ENCODE results near the gene IL25.
"Not testable (repeated sequence)": the region's sequence is repeated elsewhere in the genome, so short reads cannot be mapped to it uniquely, and the experiment has no call there.

IL25 gene

DNA sequence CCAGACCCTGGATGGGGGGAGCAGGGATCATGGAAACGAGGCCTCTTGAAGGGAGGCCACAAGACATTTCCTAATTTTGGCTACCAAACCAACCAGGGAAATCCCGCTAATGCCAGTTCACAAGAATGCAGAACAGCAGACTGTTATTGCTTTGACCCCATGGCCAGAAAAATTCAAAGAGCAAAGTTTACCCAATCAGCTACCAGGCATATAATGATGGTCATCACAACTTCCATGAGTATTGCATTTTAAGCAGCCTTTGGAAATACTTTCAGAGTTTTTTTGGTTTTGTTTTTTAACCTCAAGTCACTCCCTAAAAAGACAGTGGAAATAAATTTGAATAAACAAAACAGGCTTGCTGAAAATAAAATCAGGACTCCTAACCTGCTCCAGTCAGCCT lies at the start of gene IL25:
TSS of gene IL25 (plus strand) at position 301 of the 400 bp plus-strand sequence.
- DNase-seq = no peak

DNA sequence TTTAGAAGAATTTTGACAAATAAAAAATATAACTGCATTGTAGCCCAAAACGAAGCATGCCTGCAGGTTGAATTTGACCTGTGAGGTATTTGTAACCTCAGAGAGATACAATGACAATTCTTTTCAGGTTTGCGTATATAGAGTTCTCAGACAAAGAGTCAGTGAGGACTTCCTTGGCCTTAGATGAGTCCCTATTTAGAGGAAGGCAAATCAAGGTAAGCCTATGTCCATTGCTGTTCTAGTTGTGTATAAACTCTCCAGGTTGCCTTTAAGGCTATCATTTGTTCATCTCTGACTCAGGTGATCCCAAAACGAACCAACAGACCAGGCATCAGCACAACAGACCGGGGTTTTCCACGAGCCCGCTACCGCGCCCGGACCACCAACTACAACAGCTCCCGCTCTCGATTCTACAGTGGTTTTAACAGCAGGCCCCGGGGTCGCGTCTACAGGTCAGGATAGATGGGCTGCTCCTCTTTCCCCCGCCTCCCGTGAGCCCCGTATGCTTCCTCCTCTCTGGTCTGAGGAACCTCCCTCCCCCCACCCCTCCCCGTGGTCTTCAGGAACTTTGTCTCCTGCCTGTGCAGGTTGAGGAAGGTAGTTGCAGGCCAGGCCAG lies 48.7 kb upstream of the IL25 start:
- DNase-seq = no peak

DNA sequence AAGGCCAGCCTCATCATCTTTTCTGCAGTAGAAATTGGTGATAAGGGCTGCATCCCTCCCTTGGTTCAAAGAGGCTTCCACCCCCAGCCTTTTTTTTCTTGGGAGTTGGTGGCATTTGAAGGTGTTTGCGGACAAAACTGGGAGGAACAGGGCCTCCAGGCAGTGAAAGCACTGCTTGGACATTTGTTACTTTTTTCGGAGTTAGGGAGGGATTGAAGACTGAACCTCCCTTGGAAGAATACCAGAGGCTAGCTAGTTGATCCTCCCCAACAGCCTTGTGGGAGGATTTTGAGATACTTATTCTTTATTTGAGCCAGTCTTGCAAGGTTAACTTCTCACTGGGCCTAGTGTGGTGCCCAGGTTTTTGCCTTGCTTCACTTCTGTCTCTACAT lies 48.2 kb upstream of the IL25 start:
- DNase-seq = no peak

DNA sequence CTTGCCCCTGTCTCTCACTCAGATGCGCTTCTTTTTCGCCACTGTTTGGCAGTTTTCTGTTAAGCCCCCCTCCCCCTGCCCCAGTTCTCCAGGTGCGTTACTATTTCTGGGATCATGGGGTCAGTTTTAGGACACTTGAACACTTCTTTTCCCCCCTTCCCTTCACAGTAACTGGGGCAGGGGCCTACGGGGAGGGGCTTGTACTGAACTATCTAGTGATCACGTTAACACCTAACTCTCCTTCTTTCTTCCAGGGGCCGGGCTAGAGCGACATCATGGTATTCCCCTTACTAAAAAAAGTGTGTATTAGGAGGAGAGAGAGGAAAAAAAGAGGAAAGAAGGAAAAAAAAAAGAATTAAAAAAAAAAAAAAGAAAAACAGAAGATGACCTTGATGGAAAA lies 47.6 kb upstream of the IL25 start:
- no peak for DNase-seq

DNA sequence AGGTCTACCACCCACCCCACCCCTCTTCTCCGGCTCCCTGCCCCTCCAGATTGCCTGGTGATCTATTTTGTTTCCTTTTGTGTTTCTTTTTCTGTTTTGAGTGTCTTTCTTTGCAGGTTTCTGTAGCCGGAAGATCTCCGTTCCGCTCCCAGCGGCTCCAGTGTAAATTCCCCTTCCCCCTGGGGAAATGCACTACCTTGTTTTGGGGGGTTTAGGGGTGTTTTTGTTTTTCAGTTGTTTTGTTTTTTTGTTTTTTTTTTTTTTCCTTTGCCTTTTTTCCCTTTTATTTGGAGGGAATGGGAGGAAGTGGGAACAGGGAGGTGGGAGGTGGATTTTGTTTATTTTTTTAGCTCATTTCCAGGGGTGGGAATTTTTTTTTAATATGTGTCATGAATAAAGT lies 46.9 kb upstream of the IL25 start:
- DNase-seq = not testable (repeated sequence)

DNA sequence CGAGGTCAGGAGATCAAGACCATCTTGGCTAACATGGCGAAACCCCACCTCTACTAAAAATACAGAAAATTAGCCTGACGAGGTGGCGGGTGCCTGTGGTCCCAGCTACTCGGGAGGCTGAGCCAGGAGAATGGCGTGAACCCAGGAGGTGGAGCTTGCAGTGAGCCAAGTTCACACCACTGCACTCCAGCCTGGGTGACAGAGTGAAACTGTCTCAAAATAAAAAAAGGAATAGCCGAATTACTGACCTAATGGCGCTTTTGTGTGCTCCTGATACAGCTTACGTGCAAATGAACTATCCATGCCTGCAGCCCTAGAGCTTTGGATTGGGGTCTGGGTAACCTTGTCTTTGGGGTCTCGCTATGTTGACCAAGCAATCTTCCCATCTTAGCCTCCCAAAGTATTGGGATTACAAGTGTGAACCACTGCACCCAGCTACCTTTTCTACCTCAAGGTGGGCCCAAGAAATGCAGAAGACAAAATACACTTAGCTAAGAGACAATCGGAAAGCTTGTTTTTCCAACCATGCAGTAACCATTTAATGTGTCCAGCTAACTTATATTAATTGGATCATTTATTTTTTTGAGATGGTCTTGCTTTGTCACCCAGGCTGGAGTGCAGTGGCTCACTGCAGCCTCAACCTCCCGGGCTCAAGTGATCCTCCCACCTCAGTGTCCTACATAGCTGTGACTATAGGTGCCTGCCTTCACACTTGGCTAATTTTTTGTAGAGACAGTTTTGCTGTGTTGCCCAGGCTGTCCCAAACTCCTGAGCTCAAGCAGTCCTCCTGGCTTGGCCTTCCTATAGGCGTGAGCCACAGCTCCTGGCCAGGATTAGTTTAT lies 45.9 kb upstream of the IL25 start:
- DNase-seq = no peak

DNA sequence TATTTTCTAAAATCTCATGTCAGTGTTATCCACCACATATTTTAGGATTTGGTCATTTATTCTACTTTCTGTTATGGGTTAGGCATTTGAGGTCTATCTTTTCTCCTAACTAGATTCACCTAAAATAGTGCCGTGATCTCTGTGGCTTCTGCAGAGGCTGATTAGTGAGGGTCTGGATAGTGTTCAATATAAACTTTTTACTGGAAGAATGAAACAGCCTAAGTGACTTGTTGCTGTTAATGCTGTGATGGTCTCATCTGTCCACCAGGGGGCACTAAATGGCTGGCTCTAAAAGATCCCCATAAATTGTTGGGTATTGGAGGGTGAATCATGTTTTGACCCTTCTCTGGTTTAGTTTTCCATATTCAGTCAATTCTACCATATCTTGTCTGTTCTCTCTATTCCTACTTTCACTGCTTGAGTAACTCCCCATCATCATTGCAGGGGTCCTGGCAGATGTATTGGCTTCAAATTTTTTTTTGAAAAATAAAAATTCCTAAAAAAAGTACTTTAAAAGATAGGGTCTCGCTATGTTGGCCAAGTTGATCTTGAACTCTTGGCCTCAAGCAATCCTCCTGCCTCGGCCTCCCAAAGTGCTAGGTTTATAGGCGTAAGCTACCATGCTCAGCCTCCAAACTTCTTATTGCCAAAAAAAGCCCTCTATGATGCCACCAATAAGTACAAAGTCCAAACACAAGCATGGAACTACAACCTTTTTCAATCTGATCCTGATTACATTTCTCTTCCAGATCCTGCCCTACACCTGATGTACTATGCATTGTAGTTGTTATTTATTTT lies 44.5 kb upstream of the IL25 start:
- peak; percentile 46 for DNase-seq

DNA sequence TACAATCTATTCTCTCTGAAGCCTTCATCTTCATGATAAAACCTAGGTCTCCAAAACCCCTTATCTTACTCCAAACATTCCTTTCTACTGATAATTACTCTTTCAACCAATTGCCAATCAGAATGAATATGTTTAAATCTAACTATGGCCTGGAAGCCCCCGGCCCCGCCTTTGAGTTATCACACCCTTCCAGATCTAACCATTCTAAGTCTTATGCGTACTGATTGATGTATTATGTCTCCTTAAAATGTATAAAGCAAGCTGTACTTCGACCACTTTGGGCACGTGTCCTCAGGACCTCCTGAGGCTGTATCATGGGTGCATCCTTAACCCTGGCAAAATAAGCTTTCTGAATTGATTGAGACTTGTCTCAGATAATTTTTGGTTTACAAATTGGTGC lies 37.0 kb upstream of the IL25 start:
- no peak for DNase-seq

DNA sequence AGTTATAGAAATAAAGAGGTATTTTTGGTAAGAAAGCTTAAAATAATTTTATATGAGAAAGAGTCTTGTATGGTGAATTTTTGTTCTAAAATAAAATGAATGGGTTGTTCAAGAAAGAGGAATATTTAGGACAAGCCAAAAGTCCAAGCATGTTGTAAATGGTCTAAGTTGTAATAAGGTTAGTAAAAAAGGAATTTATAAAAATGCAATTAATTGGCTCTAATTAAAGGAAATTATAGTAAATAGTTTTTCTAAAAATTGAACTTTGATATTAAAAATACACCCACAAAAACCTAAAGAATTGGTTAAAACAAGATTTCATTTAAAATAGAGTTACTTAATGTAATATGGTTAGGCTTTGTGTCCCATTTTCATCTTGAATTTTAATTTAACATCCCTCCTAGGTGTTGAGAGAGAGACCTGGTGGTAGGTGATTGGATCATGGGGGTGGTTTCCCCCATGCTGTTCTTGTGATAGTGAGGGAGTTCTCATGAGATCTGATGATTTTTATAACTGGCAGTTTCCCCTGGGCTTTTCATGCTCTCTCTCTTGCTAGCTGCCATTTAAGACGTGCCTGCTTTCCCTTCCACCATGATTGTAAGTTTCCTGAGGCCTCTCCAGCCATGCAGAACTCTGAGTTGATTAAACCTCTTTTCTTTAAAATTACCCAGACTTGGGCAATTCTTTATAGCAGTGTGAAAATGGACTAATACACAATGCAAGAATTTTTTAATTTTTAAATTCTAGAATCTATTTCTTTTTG lies 32.9 kb upstream of the IL25 start:
- no peak for DNase-seq

DNA sequence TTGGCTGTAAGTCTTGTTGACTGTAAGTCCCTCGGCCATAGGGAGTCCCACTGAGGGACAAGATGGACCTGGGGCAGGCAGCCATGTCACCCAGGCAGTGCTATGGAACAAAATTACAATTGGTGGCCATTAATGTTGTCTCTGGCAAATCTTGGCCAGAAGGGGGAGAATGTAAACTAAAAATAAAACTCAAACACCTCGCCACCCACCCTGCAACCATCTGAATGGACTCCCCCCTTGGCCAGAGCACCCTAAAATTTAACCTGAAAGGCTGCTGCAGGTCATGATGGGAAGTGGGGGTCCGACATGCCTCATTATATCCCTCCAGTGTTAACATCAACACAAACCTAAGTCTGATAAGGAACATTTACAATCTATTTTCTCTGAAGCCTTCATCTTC lies 28.1 kb upstream of the IL25 start:
- DNase-seq = no peak

DNA sequence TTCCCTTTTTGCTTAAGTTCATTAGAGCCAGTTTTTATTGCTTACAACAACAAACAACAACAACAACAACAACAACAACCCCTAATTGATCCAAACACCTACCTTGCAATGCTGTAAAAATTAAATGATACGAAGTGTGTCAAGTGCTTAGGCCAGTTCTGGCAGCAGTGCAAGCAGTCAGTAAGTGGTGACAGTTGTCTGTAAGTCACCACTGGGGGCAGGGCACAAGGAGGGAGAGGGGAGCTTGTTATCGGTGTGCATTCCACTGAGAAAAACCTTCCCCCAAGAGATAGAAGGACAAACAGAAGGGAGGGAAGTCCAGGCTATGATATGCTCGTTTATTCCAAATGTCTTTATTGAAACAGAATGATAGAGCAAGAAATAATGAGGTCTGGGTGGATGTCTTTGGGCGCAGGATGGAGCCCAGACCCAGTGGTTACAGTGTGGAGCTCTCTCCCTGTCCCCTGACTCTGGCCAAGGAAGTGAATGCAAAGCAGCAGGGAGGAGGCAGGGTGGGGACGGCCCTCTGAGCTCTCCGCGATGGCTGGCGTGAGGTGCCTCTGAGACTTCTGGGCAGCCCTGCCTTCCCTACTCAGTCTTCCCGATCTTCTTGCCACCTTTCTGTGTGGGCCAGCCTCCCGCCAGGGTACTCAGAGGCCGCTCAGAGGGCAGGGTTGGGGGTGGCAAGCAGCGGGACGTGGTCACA lies 26.5 kb upstream of the IL25 start:
- no peak for DNase-seq

DNA sequence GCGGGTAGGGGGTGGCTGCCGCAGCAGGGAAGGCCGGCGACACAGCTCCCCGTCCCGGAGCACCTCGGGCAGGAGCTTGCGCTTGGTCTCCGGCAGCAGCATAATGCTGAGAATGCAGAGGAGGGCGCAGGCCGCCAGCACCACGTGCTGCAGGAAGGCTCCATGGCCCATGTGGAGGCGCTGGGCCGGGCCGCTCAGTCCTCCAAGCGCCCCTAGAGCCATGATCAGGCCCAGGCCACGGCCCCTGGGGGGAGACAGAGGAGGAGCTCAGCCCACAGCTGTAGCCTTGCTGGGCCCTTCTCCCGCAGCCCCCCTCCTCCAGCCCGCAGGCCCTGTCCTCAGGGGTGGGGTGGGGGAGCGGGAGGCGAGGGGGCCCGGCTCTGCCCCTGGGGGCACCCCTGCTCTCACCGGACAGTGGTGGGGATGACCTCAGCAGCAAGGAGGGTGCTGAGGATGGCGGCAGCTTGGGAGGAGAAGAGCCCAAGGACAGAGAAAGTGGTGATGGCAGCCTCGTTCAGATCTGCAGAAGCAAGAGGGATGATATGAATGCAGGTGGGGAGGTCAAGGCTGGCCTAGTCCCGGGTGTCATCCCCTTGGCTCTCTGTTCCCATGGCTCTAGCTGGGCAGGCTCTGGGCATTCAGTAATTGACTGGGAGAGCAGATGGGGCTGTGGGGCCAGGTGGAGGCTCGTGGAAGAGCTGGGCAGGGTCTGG lies 25.8 kb upstream of the IL25 start:
- no peak for DNase-seq

DNA sequence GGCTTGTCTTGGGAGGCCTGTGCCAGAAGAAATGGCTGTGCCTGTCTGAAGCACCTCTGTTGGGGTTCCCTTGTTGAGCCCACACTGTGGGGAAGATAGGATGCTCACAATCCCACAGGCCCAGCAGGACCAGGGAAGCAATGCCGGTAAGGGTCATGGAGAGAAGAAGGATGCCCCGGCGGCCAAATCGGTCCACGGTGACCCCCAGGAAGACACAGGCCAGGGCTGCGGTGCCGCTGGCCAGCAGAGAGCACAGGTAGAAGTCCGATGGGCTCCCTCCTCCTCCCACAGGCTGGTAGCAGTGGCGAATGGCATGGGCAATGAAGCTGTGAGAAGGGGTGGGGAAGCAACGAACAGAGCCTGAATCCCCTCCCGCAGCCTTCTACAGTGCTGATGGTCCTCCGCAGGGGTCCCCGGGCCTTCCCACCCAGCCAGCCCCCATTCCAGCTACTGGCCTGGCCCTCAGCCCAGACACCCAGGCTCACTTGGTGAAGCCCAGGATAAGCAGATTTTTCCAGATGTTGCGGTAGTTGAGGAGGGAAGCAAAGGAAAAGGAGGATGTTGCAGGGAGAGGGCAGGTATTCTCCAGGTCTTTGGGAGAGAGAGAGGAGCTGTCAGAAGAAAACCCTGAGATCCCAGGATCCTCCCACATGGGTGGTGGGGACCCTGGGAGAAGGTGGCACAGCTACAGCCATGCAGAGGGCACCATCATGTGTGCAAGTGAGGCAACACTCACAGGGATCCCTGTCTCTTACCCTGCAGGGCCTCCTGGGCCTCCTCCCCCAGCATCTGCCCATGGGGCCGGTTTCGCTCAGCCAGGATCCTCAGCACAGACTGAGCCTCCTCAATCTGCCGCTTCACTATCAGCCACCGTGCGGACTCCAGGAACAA lies 25.0 kb upstream of the IL25 start:
- no peak for DNase-seq

DNA sequence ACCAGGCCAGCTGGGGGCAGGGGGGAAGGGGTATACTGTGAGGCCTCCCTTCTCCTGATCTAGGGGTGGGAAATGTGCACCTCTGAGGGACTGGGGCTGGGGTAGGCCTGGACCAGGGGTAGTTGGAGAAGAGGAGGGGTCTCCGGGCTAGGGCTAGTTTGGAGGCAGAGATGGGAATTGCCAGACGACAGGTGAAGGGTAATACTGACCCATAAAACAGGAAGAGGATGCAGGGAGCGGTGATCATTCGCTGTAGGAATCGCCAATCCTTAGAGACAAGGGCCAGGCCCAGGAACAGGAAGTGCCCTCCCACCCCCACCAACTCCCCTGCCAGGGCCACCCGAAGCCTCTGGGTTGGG lies 24.3 kb upstream of the IL25 start:
- no peak for DNase-seq

DNA sequence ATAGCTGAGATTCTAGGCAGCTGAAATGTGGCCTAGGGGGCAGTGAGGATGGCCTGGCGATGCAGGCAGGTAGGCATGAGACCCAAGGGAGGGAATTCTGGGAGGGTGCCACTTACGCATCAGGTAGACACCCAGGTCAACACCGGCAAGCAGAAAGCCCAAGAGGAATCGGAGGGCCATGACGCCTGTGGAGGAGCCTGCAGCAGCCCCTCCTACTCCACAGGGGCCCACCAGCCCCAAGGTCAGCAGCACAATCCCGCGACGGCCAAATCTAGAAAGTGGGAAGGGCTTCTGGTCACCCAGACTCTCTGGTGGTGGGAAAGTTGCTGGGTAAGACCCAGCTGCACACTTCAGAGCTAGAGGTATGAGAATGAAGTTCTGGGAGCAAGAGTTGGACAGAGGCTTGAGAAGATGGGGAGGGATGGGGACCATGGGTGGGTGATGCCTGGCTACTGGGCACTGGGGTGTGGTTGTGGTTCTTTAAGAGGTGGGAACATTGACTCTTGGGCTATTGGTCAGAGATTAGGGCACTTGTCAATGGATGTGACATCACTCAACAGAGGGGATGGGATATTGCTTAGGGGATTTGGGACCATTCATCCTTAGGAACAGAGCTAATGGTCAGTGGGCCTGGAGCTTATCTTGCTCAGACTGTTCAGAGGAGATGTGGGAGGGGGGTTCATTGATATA lies 23.3 kb upstream of the IL25 start:
- DNase-seq = no peak

DNA sequence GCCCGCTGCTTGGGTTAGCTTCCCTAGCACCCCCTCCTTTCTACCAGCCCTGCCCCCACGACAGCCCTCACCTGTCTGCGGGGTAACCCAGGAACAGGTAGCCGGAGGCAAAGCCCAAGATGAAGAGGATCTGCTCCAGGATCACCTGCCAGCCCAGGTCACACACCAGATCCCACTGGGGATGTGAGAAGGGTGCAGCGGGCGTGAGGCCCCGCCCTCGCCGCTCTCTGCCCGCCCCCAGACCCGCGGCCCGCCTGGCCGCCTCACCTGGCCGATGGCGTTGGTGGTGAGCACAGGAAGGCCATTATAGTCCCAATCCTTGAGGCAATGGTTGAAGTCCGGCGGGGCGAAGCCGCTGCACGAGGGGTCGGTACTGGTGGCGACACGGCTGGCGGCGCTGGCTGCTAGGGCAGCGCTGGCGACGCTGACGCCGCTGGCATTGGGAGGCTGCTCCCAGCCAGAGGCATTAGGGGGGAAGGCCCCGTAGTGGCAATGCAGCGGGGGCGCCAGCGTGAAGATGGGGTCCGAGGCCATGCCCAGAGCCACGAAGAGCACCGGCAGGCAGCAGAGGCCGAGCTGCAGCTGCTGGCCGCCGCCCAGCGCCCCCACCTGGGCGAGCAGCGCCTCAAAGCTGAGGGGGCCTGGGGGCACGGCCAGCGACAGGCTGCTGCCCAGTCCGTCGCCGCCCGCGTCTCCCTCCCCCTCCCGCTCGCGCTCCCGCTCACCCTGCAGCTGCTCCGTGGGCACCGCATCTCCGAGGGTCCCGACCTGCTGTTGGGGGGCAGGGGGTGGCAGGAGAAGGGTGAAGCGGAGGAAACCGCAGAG lies 20.7 kb upstream of the IL25 start:
- DNase-seq = peak; percentile 42

DNA sequence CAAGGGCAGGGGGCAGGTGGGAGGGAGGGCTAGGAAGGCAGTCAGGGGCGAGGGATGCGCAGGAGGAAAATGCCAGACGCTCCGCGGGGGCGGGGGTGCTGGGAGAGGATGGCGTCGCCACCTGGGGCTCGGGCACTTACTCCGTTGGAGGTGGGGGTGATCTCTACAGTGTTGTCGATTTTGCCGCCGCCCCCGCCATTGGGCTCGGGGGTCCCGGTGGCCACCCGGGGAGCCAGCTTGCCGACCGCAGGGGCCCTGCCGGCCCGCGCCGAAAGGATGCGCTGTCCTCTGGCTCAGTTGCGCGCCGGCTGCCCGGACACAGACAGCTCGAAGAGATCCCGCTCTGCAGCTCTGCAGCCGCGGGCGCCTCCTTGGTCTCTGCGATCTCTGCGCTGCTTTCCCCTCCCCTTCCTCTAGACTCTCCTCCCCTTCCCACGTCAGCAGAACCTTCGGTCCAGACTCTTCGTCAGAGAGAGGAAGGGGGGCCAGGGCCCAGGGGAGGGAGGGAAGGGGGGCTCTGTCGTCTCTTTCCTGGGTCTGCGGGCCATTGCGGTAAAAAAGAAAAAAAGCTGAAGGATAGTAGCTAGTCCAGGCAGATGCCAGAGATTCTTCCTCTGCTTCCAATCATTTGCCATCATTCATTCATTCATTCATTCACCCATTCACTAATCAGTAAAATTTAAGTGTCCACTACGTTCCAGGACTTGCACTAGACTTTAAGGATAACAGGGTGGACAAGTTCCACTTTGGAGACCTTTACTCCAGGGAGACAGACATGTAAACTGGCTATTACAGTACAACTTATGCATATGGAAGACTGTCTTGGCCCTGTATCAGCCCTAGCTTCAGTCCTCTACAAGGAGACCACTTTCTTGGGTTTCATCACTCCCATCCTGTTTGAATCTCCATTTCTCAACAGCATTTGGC lies 19.8 kb upstream of the IL25 start, which contains the start of gene SLC22A17:
TSS of gene SLC22A17 (minus strand) at position 382 of the 927 bp plus-strand sequence.
- peak; percentile 86 for DNase-seq

DNA sequence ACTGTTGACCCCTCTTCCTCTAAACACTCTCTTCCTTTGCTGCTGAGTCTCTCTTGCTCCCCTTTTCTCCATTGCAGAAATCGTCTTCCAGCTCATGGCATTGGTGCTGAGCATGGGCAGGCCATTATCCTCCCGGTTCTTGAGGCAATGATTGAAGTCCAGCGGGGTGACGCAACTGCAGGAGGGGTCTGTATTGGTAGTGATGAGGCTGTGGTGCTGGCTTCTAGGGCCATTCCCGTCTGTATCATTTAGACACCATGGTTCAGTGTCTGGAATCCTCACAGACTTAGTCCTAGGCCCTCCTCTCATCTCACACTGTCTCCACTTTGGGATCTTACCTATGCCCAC lies 19.2 kb upstream of the IL25 start:
- no peak for DNase-seq
